CD4-positive, alpha-beta T cell treated with Interleukin-4 for 4 hours (primary cell): ENCODE data around the gene IL20RA.
"Not testable (repeated sequence)": the region's sequence is repeated elsewhere in the genome, so short reads cannot be mapped to it uniquely, and the experiment has no call there.

Source experiments
- DNase-seq: peaks from one replicate; pipeline ENCODE4 v3.0.0-alpha.2; 2020

The IL20RA gene

DNA sequence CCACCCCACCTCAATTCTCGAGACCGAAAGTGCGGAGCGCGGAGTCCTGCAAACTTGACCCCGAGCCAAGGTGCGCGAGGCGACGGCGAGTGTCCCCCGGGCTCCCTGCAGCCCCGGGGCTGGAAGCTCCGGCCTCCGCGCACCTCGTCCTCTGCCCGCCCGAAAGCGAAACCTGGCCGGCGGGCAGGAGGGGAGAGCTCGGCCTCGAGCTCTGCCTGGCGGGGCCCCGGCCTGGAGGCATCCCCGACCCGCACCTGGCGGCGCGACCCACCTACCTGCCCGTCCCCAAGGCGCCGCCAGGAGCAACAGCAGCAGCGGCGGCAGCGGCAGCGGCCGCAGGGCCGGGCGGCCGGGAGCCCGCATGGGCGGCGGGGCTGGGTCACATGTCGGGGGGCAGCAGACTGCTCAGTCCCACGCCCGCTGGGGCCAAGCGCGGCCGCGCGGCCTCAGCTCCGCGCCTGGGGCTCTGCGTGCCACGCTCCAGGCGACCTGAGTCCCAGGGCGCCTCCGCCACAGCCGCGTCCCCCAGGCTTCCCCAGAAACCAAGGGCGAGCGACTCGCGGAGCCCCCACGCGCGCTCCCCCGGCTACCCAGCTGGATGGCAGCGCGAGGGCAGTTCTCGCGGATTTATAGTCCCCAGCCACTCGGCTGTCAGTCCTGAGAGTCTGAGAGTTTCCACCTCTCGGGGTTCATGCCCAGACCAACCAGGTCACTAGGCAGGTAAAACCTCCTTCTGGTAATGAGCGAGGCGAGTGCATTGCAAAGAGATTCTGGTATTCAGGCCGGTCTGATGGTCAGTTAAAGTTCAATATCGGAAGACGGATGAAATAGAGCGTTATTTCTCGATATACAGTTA, at the start of gene IL20RA:
Gene IL20RA (minus strand): TSS at position 600 of the 856 bp plus-strand sequence. CDS start 237 bp downstream, at position 363.
- no peak for DNase-seq

DNA sequence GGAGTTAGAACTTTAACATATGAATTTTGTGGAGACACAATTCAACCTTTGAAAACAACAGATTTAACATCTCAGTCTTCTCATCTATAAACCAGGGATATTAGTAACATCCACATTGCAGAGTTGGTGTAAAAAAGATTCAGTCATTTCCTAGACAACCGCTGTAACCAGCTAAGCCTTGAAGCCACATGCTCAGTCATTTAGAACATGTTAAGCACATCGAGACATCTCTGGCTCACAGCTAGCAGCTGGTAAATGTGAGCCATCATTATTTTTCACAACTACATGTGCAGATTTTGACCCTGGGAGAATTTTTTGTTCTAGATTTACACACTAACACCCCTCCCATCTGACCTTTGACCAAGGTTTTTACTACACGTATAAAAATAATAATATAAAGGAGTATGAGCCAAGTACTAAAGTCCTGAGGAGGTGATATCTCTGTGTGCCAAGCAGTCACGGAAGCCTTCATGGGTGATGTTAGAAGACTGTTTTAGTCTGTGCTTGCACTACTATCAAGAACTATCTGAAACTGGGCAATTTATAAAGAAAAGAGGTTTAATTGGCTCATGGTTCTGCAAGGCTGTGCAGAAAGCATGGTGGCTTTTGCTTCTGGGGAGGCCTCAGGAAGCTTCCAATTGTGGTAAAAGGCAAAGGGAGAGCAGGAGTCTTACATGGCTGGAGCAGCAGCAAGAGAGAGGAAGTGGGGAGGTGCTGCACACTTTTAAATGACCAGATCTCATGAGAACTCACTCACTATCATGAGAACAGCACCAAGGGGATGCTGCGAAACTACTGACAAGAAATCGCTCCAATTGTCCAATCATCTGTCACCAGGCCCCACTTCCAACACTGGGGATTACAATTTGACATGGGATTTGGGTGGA, 48.7 kb upstream of the IL20RA start:
- DNase-seq: no peak

DNA sequence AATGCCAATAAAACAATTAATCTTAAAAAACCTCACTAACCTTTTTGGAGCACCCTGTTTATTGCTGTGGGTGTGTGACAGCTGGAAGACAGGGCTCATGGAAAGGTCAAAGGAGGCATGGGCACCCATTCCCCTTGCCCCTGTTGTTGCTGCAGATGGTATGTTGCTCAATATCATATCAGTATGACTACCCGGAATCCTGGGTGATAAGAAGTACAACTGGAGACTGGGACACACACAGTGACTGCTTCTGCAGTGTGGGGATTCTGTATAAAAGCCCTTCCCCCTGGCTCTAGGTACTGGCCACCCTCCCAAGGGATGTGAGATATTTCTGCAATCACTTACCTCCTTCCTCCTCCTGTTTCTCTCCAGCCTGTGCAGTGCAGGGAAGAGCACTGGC, 47.3 kb upstream of the IL20RA start:
- DNase-seq: no peak

GRCh38 chr6:137089305-137089704, 44.5 kb upstream of the IL20RA start:
- no peak for DNase-seq

DNA sequence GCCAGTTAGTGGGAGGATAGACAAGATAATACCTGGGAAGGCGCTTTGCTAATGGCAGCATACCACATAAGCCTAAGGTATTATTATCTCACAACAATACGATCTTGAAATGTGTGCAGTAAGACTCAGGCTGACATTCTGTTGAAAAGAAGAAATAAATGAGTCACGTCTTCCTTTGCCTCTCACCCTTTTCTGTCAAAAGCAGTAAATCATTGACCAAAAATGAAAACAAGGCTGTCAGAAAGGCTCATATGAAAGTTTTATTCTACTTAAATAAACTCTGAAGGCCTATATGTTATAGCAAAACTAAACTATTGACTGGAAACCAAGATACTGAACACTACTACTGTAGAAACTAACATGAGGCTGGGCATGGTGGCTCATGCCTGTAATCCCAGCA, 43.1 kb upstream of the IL20RA start:
- no peak for DNase-seq

- no peak for DNase-seq
These were observed 41.3 kb upstream of the IL20RA start for GRCh38 chr6:137086031-137086430.

- no peak for DNase-seq
These were observed 40.3 kb upstream of the IL20RA start for GRCh38 chr6:137084865-137085617.

GRCh38 chr6:137084090-137084489, 39.3 kb upstream of the IL20RA start:
- no peak for DNase-seq

DNA sequence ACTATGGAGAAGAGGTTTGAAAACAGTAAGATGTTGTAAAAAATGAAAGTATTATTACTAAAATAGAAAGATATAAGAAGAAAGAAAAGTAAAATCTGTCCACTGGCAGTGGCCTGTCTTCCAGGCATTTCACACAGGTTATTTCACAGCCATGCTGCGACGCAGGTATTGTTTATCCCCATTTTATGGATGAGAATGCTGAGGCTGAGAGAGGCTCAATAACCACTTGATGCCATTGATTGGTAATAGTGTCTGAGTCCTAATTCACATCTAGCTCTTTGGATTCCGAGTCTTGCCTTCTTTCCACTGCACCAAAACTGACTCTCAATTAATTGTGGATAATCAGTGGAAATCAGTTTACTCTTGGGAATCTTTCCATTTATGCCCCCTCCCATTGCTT, 37.2 kb upstream of the IL20RA start:
- no peak for DNase-seq

- DNase-seq: no peak
These were observed 35.9 kb upstream of the IL20RA start for GRCh38 chr6:137080711-137081110.

DNA sequence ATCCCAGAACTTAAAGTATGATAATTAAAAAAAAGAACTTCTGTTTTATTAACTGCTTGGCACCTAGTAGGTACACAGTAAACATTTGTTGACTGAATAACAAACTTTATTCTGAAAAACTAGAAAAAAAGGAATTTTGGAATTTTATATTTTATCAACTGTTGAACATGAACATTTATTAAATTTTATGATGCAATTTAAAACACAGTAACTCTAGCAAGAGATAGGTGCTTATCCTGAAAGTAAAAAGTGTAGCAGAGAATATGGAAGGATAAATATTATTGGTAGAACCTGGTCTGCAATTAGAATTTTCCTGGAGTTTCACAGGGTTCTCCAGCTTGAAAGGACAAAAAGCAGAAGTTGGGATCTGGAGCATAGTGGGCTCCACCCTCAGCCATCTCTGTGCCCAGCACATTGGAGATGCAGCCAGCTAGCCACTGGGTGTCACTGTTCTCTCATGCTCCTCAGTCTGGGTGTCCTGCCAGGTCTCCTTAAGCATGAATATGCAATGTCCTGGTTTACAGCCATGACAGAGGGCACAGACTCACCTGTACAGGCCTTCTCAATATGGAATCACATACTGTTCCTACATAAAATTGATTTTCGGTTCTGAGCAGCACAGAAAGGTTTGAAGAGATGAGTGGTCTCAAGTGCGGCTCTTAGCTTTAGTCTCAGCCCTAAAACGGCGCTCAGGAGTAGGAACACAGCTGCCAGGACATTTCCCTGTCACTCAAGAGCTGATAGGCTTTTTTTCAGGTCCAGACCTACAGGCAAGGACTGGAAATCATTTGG, 31.7 kb upstream of the IL20RA start:
- DNase-seq: peak; percentile 46

- not testable (repeated sequence) for DNase-seq
These were observed 31.0 kb upstream of the IL20RA start for GRCh38 chr6:137075790-137076189.

- DNase-seq: no peak
These were observed 25.5 kb upstream of the IL20RA start for GRCh38 chr6:137070303-137070702.

- no peak for DNase-seq
These were observed 22.6 kb upstream of the IL20RA start for GRCh38 chr6:137067399-137067798.

GRCh38 chr6:137058037-137058436, 13.3 kb upstream of the IL20RA start:
- no peak for DNase-seq

DNA sequence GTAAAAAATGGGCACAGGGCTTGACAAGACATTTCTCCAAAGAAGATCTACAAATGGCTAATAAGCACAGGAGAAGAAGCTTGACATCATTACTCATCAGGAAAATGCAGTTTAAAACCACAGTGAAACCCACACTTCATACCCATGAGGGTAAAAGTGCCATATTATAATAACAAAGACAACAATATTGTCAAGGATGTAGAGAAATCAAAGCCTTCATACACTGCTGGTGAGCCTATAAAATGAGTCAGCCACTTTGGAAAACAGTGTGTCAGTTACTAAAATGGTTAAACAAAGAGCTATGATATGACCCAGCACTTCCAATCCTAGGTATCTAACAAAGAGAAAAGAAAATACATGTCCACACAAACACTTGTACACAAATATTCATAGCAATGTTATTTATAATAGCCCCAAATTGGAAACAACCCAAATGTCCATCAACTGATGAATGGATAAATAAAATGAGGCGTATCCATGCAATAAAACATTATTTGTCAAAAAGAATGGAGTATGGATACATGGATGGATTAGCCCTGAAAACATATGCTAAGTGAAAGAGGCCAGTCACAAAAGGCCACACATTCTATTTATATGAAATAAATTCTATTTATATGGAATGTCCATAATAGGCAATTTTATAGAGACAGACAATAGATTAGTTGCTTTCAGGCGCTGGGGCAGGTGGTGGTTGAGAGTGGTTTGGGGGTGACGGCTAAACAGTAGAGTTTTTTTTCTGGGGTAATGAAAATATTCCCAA, 11.5 kb upstream of the IL20RA start:
- DNase-seq: no peak

GRCh38 chr6:137051790-137052472, 7.2 kb upstream of the IL20RA start:
- no peak for DNase-seq

DNA sequence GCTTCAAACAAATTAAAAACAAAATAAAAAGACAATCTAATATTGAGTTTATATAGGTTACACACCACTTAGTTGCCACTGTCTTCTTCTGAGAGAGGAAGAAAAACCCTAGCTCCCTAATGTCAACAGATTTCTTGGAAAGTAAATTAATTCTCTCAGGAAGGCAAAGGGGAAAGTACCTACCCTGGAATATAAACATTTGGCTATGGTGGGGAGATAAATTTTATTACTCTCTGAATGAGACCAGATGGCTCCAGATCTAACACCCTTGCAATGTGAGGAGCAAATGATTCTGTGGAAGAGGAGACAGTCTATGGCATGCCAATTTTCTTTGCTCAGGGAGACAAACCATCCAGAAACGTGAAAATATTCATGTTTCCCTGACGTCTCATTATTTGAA, 4.3 kb upstream of the IL20RA start:
- DNase-seq: no peak

- DNase-seq: no peak
These were observed 2.2 kb upstream of the IL20RA start for GRCh38 chr6:137046871-137047412.

- DNase-seq: no peak
These were observed 541 bp upstream of the IL20RA start for GRCh38 chr6:137045222-137045789.
